22Rv1 (cell line): ENCODE data around the gene KAZN.

Experiments used
- ZFX ChIP-seq: fragments of 450-650 bp; IDR thresholded peaks from 2 replicates; pipeline ENCODE4 v1.6.1; 2017; ENCODE audit warnings: antibody characterized with exemption, borderline replicate concordance
- TF ChIP-seq, protein P1 (sequence below): fragments of 450-650 bp; IDR thresholded peaks from 2 replicates; pipeline ENCODE4 v1.5.1; 2017; ENCODE audit warnings: mild to moderate bottlenecking

DNA sequence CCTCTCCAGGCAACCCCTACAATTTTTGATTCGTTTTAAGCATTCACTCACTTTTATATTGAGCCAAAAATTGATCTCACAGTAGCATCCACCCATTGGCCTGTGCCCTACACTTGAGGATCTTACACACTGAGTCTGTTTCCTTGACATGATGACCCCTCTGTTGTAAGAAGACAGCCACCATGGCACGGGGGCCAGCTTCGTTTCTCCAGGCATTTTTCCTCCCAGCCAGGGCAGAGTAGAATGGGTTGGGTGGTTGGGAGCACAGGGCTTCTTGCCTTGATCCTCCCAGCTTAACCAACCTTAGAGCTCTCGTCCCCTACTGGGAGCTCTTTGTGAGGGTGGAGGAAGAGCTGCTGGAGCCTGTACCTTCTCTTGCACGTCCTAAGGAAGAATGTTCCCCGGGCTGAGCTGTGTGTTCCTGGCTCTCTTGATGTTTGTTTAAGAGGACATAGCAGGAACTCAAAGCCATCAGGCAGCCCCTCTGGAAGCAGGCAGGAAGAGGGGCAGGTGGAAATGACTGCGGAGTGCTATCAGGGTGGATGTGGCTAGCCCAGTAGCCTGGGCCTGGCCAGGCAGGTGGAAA lies 341.9 kb downstream of the KAZN start:
- TF ChIP-seq, protein P1, sequence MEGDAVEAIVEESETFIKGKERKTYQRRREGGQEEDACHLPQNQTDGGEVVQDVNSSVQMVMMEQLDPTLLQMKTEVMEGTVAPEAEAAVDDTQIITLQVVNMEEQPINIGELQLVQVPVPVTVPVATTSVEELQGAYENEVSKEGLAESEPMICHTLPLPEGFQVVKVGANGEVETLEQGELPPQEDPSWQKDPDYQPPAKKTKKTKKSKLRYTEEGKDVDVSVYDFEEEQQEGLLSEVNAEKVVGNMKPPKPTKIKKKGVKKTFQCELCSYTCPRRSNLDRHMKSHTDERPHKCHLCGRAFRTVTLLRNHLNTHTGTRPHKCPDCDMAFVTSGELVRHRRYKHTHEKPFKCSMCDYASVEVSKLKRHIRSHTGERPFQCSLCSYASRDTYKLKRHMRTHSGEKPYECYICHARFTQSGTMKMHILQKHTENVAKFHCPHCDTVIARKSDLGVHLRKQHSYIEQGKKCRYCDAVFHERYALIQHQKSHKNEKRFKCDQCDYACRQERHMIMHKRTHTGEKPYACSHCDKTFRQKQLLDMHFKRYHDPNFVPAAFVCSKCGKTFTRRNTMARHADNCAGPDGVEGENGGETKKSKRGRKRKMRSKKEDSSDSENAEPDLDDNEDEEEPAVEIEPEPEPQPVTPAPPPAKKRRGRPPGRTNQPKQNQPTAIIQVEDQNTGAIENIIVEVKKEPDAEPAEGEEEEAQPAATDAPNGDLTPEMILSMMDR = no peak
- TF ChIP-seq ZFX = no peak
